ENCODE data around the gene AKT1.

GRCh38 chr14:104739026-104739425 lies 56.5 kb downstream of the AKT1 start:
- TF ChIP-seq CTCF (IDR thresholded peaks at IDR 0.05), result no peak
- TF ChIP-seq POLR2A (IDR thresholded peaks at IDR 0.05), result no peak
- no peak for TF ChIP-seq POLR2AphosphoS5 (IDR thresholded peaks at IDR 0.05)
- no peak for TF ChIP-seq EP300 (IDR thresholded peaks at IDR 0.05)
